NCI-H748 treated with DMSO at 0.1 percent for 48 hours (cell line): Measurements from ENCODE around the gene EFEMP2.
"Not testable (repeated sequence)": the region's sequence is repeated elsewhere in the genome, so short reads cannot be mapped to it uniquely, and the experiment has no call there.

Experiments used
- DNase-seq: peaks from one replicate; lab custom pipeline; 2025; lab: John Stamatoyannopoulos, UW

The EFEMP2 gene

DNA sequence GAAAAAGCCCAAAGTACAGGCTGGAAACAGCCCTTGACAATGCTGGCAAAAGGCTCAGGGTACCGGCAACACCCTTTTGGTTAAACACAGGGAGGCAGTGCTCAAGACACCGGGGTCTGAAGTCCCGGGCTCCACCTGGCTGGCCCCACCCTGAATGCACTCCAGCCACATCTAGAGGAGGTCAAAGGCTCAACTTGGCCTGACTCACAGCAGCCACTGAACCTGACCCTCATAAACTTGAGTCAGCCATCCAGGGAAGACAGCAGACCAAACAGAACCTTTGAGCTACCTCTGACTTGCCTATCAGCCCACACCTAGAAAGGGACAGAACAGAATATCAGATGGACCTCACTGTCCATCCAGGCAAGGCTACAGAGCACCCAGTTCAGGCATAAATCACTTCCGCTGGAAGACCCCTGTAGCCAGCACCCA lies 18.4 kb downstream of the EFEMP2 start:
- no peak for DNase-seq

DNA sequence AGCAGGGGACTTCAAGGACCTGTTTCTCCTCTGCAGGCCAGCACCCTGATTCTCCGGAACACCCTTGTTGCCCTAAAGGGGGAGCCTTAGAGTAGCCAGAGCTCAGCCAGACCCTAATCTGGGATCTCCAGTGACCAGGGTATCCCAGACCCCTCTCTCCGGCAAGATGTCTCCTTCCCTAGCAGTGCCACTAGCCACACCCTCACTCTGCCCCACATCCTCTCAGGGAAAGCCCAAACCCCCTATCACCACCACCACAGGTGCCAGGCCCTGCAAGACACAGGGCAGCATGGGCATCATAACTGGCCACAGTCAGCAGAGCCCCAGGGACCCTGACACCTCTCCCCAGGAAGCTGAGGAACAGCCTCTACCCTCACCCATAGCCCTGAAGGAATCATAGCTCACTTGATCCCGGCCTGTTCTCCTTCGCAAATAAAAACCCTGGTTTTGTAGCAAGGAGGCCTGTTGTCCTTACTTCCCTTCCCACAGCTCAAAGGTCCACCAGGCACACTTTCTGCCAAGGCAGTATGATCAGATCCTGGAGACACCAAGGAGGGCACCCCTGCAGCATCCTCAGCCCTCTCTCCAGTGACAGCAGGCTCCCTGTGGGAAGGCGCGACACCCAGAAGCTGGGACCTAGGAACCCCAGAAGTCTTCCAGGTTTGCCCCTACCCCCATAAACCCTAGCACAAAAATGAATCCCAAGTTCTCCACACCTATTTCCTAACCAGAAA lies 19.2 kb downstream of the EFEMP2 start:
- DNase-seq = no peak

DNA sequence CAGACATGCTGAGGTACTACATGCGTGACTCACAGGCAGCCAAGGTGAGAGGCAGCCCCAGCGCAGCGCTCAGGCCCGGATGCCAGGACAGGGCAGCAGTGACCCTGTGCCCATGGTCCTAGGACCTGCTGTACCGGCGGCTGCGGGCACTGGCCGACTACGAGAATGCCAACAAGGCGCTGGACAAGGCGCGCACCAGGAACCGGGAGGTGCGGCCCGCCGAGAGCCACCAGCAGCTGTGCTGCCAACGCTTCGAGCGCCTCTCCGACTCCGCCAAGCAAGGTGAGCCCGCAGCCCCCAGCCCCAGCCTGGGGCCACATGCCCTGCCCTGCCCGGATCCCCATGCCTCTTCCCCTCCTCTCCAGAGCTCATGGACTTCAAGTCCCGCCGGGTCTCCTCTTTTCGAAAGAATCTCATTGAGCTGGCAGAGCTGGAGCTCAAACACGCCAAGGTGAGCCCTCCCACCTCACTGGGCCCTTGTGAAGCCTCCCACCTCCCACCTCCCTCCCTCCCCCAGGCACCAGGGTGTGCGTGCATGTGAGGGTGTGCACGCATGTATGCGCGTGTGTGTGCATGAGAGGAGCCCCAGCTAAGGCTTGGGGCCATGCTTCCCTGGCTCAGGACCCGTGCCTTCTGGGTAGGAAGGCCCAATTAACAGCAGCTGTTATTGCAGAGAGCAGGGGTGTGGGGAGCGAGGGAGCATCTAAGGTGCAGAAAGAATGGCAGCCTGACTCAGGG lies 19.9 kb downstream of the EFEMP2 start:
- DNase-seq = no peak

- DNase-seq = no peak
These were observed 20.6 kb downstream of the EFEMP2 start for GRCh38 chr11:65851811-65852507.

- DNase-seq = no peak
These were observed 21.5 kb downstream of the EFEMP2 start for GRCh38 chr11:65851083-65851579.

GRCh38 chr11:65850217-65851082 lies 22.1 kb downstream of the EFEMP2 start:
- no peak for DNase-seq

GRCh38 chr11:65849771-65850216 lies 22.8 kb downstream of the EFEMP2 start:
- no peak for DNase-seq

DNA sequence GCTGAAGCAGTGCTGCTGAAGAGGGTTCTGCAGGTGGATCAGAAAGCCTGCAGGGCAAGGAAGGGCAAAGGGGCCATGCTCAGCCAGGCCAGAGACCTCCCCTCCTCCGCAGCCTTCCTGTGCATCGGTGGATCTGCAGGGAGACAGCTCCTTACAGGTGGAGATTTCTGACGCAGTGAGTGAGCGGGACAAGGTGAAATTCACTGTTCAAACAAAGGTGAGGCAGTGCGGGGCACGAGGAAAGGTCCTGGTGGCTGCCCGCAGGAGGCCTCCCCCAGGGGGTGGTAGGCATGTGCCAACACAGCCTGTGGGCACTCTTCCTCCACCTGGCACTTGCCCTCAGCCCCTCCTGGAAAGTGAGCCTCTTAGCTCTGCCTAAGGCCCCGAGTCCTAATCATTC lies 23.2 kb downstream of the EFEMP2 start:
- no peak for DNase-seq

GRCh38 chr11:65848693-65849092 lies 23.9 kb downstream of the EFEMP2 start:
- not testable (repeated sequence) for DNase-seq

- no peak for DNase-seq
These were observed 24.9 kb downstream of the EFEMP2 start for GRCh38 chr11:65847746-65848145.

- DNase-seq = no peak
These were observed 28.2 kb downstream of the EFEMP2 start for GRCh38 chr11:65844231-65844872.

GRCh38 chr11:65843811-65844210 lies 28.8 kb downstream of the EFEMP2 start:
- DNase-seq = no peak

- DNase-seq = no peak
These were observed 30.5 kb downstream of the EFEMP2 start for GRCh38 chr11:65842144-65842543.

DNA sequence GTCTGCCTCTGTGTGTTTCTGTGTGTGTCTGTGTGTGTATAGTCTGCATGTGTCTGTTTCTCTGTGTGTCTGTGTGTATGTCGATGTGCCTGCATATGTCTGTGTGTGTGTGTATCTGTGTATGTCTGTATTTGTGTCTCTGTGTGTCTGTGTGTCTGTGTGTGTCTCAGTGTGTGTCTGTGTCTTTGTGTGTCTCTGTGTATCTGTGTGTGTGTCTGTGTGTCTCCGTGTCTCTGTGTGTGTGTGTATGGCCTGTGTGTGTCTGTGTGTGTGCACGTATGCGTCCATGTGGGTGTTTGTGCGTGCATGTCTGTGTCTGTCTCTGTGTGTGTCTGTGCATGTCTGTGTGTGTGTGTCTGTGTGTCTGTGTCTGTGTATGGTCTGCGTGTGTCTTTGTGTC lies 38.4 kb downstream of the EFEMP2 start:
- no peak for DNase-seq

DNA sequence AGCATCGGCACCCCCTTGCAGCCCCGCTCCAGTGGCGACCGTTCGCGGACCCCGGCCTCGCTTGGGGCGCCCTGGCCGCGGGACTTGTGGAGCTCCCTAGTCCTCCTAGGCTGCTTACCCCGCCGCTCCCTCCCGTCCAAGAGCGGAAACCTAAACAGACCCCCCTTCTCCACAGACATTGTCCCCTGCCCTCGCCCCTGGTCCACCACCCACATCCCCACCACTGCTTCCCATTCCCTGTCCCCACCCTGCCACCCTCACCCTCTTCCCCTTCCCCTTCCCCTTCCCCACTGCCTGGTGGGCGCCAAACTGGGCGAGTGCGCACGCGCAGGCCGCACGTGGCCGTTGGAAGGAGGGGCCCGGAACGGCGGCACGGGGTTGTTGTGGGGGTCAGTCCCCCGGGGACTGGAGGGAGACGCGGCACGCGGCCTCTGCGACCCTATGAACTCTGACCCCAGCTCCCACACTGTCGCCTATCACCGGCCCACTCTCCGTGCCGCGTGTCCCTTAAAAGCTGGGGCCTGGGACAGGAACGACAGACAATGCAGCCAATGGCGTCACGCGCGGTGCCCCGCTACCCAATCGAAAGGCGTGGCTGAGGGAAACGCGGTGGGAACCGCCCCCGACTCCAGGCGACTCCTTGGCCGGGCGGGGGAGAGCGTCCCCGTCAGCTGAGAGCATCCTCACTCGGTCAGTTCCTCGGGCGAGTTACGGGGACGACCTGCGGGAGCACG lies 39.1 kb downstream of the EFEMP2 start, which contains the start of gene SNX32:
SNX32 (plus strand) TSS at position 667 of the 734 bp plus-strand sequence. CDS start 103 bp downstream, outside the sequence.
- peak; percentile 77 for DNase-seq

DNA sequence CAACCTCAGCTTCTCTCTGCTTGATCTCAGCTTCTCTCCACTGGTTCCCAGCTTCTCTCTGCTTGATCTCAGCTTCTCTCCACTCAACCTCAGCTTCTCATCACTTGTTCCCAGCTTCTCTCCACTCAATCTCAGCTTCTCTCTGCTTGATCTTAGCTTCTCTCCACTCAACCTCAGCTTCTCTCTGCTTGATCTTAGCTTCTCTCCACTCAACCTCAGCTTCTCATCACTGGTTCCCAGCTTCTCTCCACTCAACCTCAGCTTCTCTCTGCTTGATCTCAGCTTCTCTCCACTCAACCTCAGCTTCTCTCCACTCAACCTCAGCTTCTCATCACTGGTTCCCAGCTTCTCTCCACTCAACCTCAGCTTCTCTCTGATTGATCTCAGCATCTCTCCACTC lies 40.4 kb downstream of the EFEMP2 start:
- DNase-seq = not testable (repeated sequence)

- no peak for DNase-seq
These were observed 43.1 kb downstream of the EFEMP2 start for GRCh38 chr11:65829459-65829858.

DNA sequence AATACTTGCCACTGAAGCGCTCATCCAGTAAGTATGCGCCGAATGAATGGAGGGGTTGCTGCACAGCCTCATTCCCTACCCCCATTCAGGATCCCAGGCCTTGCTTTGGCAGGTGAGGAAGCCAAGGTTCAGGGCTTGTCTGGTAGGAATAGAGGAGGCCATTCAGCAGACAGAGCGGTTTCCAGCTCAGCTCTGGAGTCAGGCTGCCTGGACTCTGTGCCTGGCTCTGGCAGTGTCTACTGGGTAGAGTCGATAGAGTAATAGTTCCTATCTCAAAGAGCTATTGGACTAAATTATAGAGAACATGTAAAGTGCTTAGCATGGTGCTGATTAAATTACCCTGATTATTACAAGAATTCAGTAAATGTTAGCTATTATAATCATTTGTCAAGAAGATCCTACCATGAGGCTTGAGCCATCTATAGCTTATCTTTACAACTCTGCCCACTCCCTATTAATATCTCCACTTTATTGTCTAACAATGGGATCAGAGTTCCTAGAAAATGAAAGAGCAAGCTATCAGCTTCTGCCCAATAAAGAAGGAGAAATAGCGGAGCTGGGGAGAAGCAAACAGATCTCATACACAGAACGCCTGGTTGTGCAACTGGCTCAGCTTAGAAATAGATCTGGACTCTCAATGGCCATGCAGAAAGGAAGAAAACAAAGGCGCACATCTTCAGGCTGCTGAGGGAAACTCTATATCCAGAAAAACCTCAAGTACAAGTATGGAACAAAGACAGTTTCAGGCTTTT lies 45.4 kb downstream of the EFEMP2 start:
- DNase-seq = no peak

- DNase-seq = no peak
These were observed 49.6 kb downstream of the EFEMP2 start for GRCh38 chr11:65822776-65823528.
